Neural cell (in vitro differentiated cells): ENCODE data around the gene CABLES1. TPM values are rescaled to one million over a fixed set of nuclear protein-coding genes. Genes with fewer than 3 reads are reported as not detected.

ENCODE experiments used
- H2AFZ ChIP-seq: fragments of 200-600, 300-800 bp; sonication (generic), shearing (Covaris generic); 2 replicates; pipeline ENCODE4 v1.6.0; 2014; ENCODE audit warnings: low read depth, mild to moderate bottlenecking, antibody characterized with exemption, low read length, moderate library complexity
- H3F3A ChIP-seq: fragments of 200-600 bp; shearing (Covaris generic); 2 replicates; pipeline ENCODE4 v1.6.1; 2016; ENCODE audit warnings: mild to moderate bottlenecking, moderate library complexity, mixed read lengths, antibody characterized with exemption, low read length; ENCODE audit not compliant: insufficient read depth, poor library complexity, severe bottlenecking
- H3K27ac ChIP-seq: fragments of 200-600, 300-800 bp; sonication (generic), shearing (Covaris generic); 2 replicates; pipeline ENCODE4 v1.5.1; 2014; ENCODE audit warnings: mild to moderate bottlenecking, low read length, moderate library complexity
- H3K27me3 ChIP-seq: fragments of 300-800, 200-600 bp; sonication (generic), shearing (Covaris generic); 2 replicates; pipeline ENCODE4 v1.6.0; 2014; ENCODE audit warnings: mild to moderate bottlenecking, low read depth, low read length, moderate library complexity; ENCODE audit not compliant: insufficient read depth
- H3K36me3 ChIP-seq: fragments of 300-800, 200-600 bp; sonication (generic), shearing (Covaris generic); 2 replicates; pipeline ENCODE4 v1.5.1; 2014; ENCODE audit warnings: mild to moderate bottlenecking, antibody characterized with exemption, low read length, moderate library complexity; ENCODE audit not compliant: insufficient read depth
- H3K4me2 ChIP-seq: fragments of 300-800, 200-600 bp; sonication (generic), shearing (Covaris generic); 2 replicates; pipeline ENCODE4 v1.6.0; 2014; ENCODE audit warnings: mild to moderate bottlenecking, low read length
- H3K4me3 ChIP-seq: fragments of 300-800, 200-600 bp; sonication (generic), shearing (Covaris generic); 2 replicates; pipeline ENCODE4 v1.5.1; 2014; ENCODE audit warnings: mild to moderate bottlenecking, low read length, moderate library complexity
- H3K79me2 ChIP-seq: fragments of 200-600 bp; shearing (Covaris generic); replicated peaks from 2 replicates; pipeline ENCODE4 v1.6.0; 2014; ENCODE audit warnings: mild to moderate bottlenecking, low read length, moderate library complexity; ENCODE audit not compliant: insufficient read depth
- H3K9ac ChIP-seq: fragments of 300-800, 200-600 bp; sonication (generic), shearing (Covaris generic); 2 replicates; pipeline ENCODE4 v1.6.1; 2016; ENCODE audit warnings: mild to moderate bottlenecking, low read length, mixed read lengths
- H3K9me2 ChIP-seq: fragments of 200-600 bp; shearing (Covaris generic); 2 replicates; pipeline ENCODE4 v1.6.1; 2016; ENCODE audit warnings: mild to moderate bottlenecking, low read length, mixed read lengths; ENCODE audit not compliant: insufficient read depth
- H3K9me3 ChIP-seq: fragments of 200-600, 300-800 bp; sonication (generic), shearing (Covaris generic); 2 replicates; pipeline ENCODE4 v1.6.1; 2016; ENCODE audit warnings: mild to moderate bottlenecking, mixed run types, low read length, moderate library complexity, mixed read lengths
- H4K20me1 ChIP-seq: fragments of 200-600 bp; shearing (Covaris generic); 2 replicates; pipeline ENCODE4 v1.6.1; 2016; ENCODE audit warnings: mild to moderate bottlenecking, mixed run types; ENCODE audit not compliant: insufficient read depth
- CTCF ChIP-seq: fragments of 450-650 bp; IDR thresholded peaks from 2 replicates; pipeline ENCODE4 v1.5.1; 2014; ENCODE audit warnings: antibody characterized with exemption, mild to moderate bottlenecking, moderate library complexity; ENCODE audit not compliant: poor library complexity, severe bottlenecking
- EP300 ChIP-seq: fragments of 450-650 bp; conservative IDR thresholded peaks from 2 replicates; pipeline ENCODE4 v1.6.1; 2014; ENCODE audit warnings: antibody characterized with exemption, mild to moderate bottlenecking, moderate library complexity; ENCODE audit not compliant: poor library complexity, severe bottlenecking
- EZH2 ChIP-seq: fragments of 200-600, 300-800 bp; shearing (Covaris generic), sonication (generic); IDR thresholded peaks from 2 replicates; pipeline ENCODE4 v1.6.1; 2014; ENCODE audit warnings: antibody characterized with exemption, low read length, borderline replicate concordance, mild to moderate bottlenecking; ENCODE audit not compliant: insufficient read depth, poor library complexity, severe bottlenecking
- MXI1 ChIP-seq: fragments of 450-650 bp; conservative IDR thresholded peaks from 2 replicates; pipeline ENCODE4 v1.6.1; 2014; ENCODE audit warnings: antibody characterized with exemption, mild to moderate bottlenecking; ENCODE audit not compliant: poor library complexity, severe bottlenecking
- POLR2AphosphoS5 ChIP-seq: IDR thresholded peaks from 2 replicates; pipeline ENCODE4 v1.6.1; 2012
- RAD21 ChIP-seq: fragments of 450-650 bp; conservative IDR thresholded peaks from 2 replicates; pipeline ENCODE4 v1.6.1; 2014; ENCODE audit warnings: antibody characterized with exemption, mild to moderate bottlenecking, moderate library complexity
- REST ChIP-seq: IDR thresholded peaks from 2 replicates; pipeline ENCODE4 v1.6.1; 2012; ENCODE audit warnings: borderline replicate concordance
- SMC3 ChIP-seq: fragments of 450-650 bp; conservative IDR thresholded peaks from 2 replicates; pipeline ENCODE4 v1.6.1; 2014; ENCODE audit warnings: antibody characterized with exemption, mild to moderate bottlenecking, moderate library complexity; ENCODE audit not compliant: poor library complexity
- TAF1 ChIP-seq: IDR thresholded peaks from 2 replicates; pipeline ENCODE4 v1.6.1; 2012; ENCODE audit warnings: low read depth
- polyA plus RNA-seq: library from polyadenylated mRNA; depleted of rRNA; stranded (reverse); fragments of >200 nt; gene quantifications from 2 replicates; pipeline ENCODE4 v1.2.3, GENCODE V29; 2014

The CABLES1 gene
- polyA plus RNA-seq, 1 donor from 2014 or later = 1.4 TPM

GRCh38 chr18:23211146-23211545 is 75.9 kb downstream of the CABLES1 start:
- Histone ChIP-seq H3F3A (no peaks in the 10 kb centered on the region), H3K9ac (no peak overlapping the region), H4K20me1 (no peaks in the 10 kb centered on the region), H2AFZ (no peak overlapping the region), H3K4me3 (no peak overlapping the region), H3K9me3 (no peaks in the 10 kb centered on the region), H3K4me2 (no peak overlapping the region), H3K79me2 (no peaks in the 10 kb centered on the region), H3K27me3 (no peaks in the 10 kb centered on the region), H3K9me2 (no peaks in the 10 kb centered on the region), H3K36me3 (no peaks in the 10 kb centered on the region), H3K27ac (no peak overlapping the region)
- TF ChIP-seq TAF1 (no peak), REST (no peak), POLR2AphosphoS5 (no peak), EZH2 (no peak), MXI1 (no peak), EP300 (no peak), RAD21 (no peak), SMC3 (no peak), CTCF (no peak)

GRCh38 chr18:23212161-23212560 is 76.9 kb downstream of the CABLES1 start:
- H3K36me3 ChIP-seq = no peaks in the 10 kb centered on the region
- no peak overlapping the region for H3K9ac ChIP-seq
- H4K20me1 ChIP-seq = no peaks in the 10 kb centered on the region
- H3K27me3 ChIP-seq = no peaks in the 10 kb centered on the region
- no peak overlapping the region for H3K4me2 ChIP-seq
- no peak overlapping the region for H3K4me3 ChIP-seq
- no peak for TF ChIP-seq SMC3
- TF ChIP-seq EP300 = no peak
- TF ChIP-seq EZH2 = no peak
- no peak for TF ChIP-seq CTCF
- TF ChIP-seq MXI1 = no peak
- no peak for TF ChIP-seq RAD21
- TF ChIP-seq REST = no peak
- no peak for TF ChIP-seq POLR2AphosphoS5
- TF ChIP-seq TAF1 = no peak
- H3F3A ChIP-seq = no peaks in the 10 kb centered on the region
- H3K9me2 ChIP-seq = no peaks in the 10 kb centered on the region
- no peak overlapping the region for H2AFZ ChIP-seq
- H3K9me3 ChIP-seq = no peaks in the 10 kb centered on the region
- H3K79me2 ChIP-seq = no peaks in the 10 kb centered on the region
- H3K27ac ChIP-seq = no peak overlapping the region
